GM12891 (cell line): ENCODE data around the gene HYAL2.

Experiments used
- DNase-seq: peaks from one replicate; pipeline ENCODE4 v3.0.0; 2011; ENCODE audit warnings: low spot score; ENCODE audit not compliant: insufficient read length
- FAIRE-seq: peaks from 2 replicates; lab custom pipeline; 2011; peaks lifted over from hg19 to GRCh38; lab: Jason Lieb, UNC
- PAX5 ChIP-seq: IDR thresholded peaks from 2 replicates; pipeline ENCODE4 v1.6.1; 2011; ENCODE audit warnings: low read length, moderate library complexity, mild to moderate bottlenecking; ENCODE audit not compliant: insufficient read depth, severe bottlenecking
- POLR2A ChIP-seq: IDR thresholded peaks from 2 replicates; pipeline ENCODE4 v1.6.1; 2011; ENCODE audit warnings: low read depth, low read length, control low read depth
- POLR2AphosphoS5 ChIP-seq: IDR thresholded peaks from 2 replicates; pipeline ENCODE4 v1.6.1; 2011; ENCODE audit warnings: low read depth, low read length, control low read depth
- POU2F2 ChIP-seq: IDR thresholded peaks from 2 replicates; pipeline ENCODE4 v1.6.1; 2011; ENCODE audit warnings: low read depth, mild to moderate bottlenecking, control low read depth, low read length, moderate library complexity
- SPI1 ChIP-seq: IDR thresholded peaks from 2 replicates; pipeline ENCODE4 v1.6.1; 2011; ENCODE audit warnings: low read depth, low read length, control low read depth
- TAF1 ChIP-seq: IDR thresholded peaks from 2 replicates; pipeline ENCODE4 v1.6.1; 2011; ENCODE audit warnings: low read depth, low read length, control low read depth

HYAL2 gene

DNA sequence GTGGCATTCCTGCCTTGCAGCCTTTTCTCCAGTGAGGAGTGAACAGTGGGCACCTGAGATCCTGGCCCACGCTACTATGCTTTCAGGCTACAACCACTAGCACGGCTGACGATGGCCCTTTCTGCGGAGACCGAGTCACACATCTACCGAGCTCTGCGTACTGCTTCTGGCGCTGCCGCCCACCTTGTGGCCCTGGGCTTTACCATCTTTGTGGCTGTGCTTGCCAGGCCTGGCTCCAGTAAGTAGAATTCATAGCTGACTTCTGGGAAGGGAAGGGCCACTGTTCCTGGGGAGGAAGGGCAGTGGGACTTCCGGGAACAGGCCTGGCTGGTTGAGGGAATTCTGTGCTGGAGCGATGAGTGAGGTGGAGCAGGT, 28.8 kb upstream of the HYAL2 start:
- TF ChIP-seq POU2F2 = 0 out of 2 replicates have a peak, but pooled peaks have one; percentile 2
- TF ChIP-seq SPI1 = no peak
- TF ChIP-seq POLR2AphosphoS5 = no peak
- TF ChIP-seq PAX5 = no peak
- no peak for TF ChIP-seq TAF1
- TF ChIP-seq POLR2A = no peak
- no peak for FAIRE-seq
- DNase-seq = no peak

- TF ChIP-seq SPI1 = no peak
- peak; percentile 88 for TF ChIP-seq POLR2AphosphoS5
- peak; percentile 95 for TF ChIP-seq POLR2A
- TF ChIP-seq POU2F2 = peak; percentile 81
- TF ChIP-seq TAF1 = peak; percentile 76
- TF ChIP-seq PAX5 = no peak
- peak; percentile 98 for DNase-seq
- peak; percentile 99 for FAIRE-seq
Measured at GRCh38 chr3:50350527-50351322, 28.2 kb upstream of the HYAL2 start, which contains the start of the genes CYB561D2 and NPRL2. Gene CYB561D2 (plus strand): TSS chr3:50350862. CDS start chr3:50351434, 572 bp downstream. Gene NPRL2 (minus strand): TSS chr3:50350775. CDS start chr3:50350652, 123 bp downstream.

GRCh38 chr3:50350213-50350526, 27.6 kb upstream of the HYAL2 start:
- no peak for DNase-seq

GRCh38 chr3:50347187-50347813, 24.8 kb upstream of the HYAL2 start:
- TF ChIP-seq PAX5 (no peak), POLR2AphosphoS5 (no peak), TAF1 (no peak), SPI1 (no peak), POU2F2 (no peak), POLR2A (no peak)

More at GRCh38 chr3:50350213-50350526, 27.6 kb upstream of the HYAL2 start:
- FAIRE-seq = no peak
- TF ChIP-seq POLR2AphosphoS5 = no peak
- no peak for TF ChIP-seq TAF1
- no peak for TF ChIP-seq SPI1
- no peak for TF ChIP-seq POU2F2
- no peak for TF ChIP-seq PAX5
- no peak for TF ChIP-seq POLR2A

GRCh38 chr3:50345586-50346234, 23.2 kb upstream of the HYAL2 start, which contains the start of gene ZMYND10:
Gene ZMYND10 (minus strand): TSS chr3:50345732. CDS start chr3:50345579, 153 bp downstream.
- TF ChIP-seq POU2F2 = no peak
- TF ChIP-seq TAF1 = no peak
- no peak for TF ChIP-seq PAX5
- TF ChIP-seq POLR2A = no peak
- TF ChIP-seq POLR2AphosphoS5 = no peak
- no peak for TF ChIP-seq SPI1
- FAIRE-seq (peak; percentile 98), DNase-seq (peak; percentile 80)

More at GRCh38 chr3:50347187-50347813, 24.8 kb upstream of the HYAL2 start:
- DNase-seq = no peak
- peak; percentile 74 for FAIRE-seq

- FAIRE-seq = peak; percentile 16
- TF ChIP-seq POU2F2 (no peak), POLR2A (no peak), PAX5 (no peak), SPI1 (no peak), TAF1 (no peak), POLR2AphosphoS5 (no peak)
- DNase-seq = no peak
Measured at GRCh38 chr3:50345008-50345407, 22.5 kb upstream of the HYAL2 start.

DNA sequence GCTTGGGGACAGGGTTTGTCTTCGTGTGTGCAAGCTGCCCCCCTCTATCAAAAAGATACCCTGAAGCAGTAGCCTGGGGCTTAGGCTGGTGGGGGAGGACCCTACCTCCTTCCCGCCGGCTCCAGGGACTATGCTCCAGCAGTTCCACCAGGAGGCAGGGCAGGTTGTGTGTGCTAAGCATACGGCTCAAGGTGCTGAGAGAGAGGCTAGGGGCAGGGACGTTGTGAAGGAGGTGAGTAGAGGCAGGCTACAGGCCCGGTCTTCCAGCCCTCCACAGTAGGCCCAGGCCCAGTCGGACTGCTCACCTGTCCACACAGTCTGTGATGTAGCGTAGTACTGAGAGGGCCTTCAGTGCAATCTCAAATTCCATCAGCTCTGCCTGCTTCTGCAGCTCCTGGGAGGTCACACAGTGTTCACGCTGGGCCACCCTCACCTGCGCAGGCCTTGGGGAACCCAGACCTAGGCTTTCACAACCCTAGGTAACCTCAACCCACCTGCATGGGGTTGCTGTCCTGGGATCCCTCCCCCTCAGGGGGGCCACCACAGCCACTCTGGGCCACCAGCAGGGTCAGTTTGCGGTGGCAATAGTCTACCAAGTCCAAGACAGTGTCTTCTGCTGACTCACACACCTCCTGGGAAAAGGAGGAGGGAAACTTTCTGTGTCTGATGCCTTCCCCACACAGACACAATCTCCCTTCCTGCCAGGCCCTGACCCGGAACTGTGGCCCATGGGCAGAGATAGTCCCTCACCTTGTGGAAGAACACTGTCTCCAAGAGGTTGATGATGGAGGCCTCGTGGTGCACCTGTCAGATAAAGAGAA, 20.5 kb upstream of the HYAL2 start:
- no peak for DNase-seq
- no peak for FAIRE-seq
- TF ChIP-seq POLR2A (no peak), SPI1 (no peak), POU2F2 (no peak), PAX5 (no peak), POLR2AphosphoS5 (no peak), TAF1 (no peak)

- DNase-seq (no peak), FAIRE-seq (no peak)
- TF ChIP-seq POU2F2 = no peak
- TF ChIP-seq POLR2AphosphoS5 = no peak
- TF ChIP-seq TAF1 = no peak
- no peak for TF ChIP-seq PAX5
- no peak for TF ChIP-seq POLR2A
- no peak for TF ChIP-seq SPI1
Measured at GRCh38 chr3:50341996-50342650, 19.6 kb upstream of the HYAL2 start.
